HL-60 (cell line): ENCODE results near the gene RPS4Y2.

Experiments
- CTCF ChIP-seq: IDR thresholded peaks from one replicate; pipeline ENCODE4 v1.5.1; 2011; ENCODE audit warnings: low read length, control low read depth, inconsistent platforms; ENCODE audit not compliant: insufficient read depth
- GABPA ChIP-seq: IDR thresholded peaks from 2 replicates; pipeline ENCODE4 v1.6.1; 2012; ENCODE audit warnings: low read depth
- POLR2AphosphoS5 ChIP-seq: IDR thresholded peaks from 2 replicates; pipeline ENCODE4 v1.6.1; 2012; ENCODE audit warnings: low read depth
- REST ChIP-seq: IDR thresholded peaks from 2 replicates; pipeline ENCODE4 v1.6.1; 2012; ENCODE audit warnings: low read depth; ENCODE audit not compliant: insufficient replicate concordance
- SPI1 ChIP-seq: IDR thresholded peaks from 2 replicates; pipeline ENCODE4 v1.6.1; 2012; ENCODE audit warnings: low read depth, mild to moderate bottlenecking, borderline replicate concordance

GRCh38 chrY:20780776-20781175 lies 24.9 kb downstream of the RPS4Y2 start:
- no peak for TF ChIP-seq CTCF
- TF ChIP-seq GABPA = no peak
- no peak for TF ChIP-seq REST
- no peak for TF ChIP-seq POLR2AphosphoS5
- no peak for TF ChIP-seq SPI1
